Progenitor cell of endocrine pancreas (in vitro differentiated cells): ENCODE results near the gene TACC3. TPM values are rescaled to one million over a fixed set of nuclear protein-coding genes. Genes with fewer than 3 reads are reported as not detected.

Source experiments
- DNase-seq: peaks from one replicate; pipeline ENCODE4 v3.0.0; 2021; ENCODE audit warnings: low spot score; ENCODE audit not compliant: unreplicated experiment
- H3K27ac Mint-ChIP-seq: 2 replicates; pipeline ENCODE4 v1.8.0; 2021; ENCODE audit warnings: mild to moderate bottlenecking, moderate library complexity, mixed read lengths
- H3K27me3 Mint-ChIP-seq: 2 replicates; pipeline ENCODE4 v1.8.0; 2021; ENCODE audit warnings: mixed read lengths
- H3K36me3 Mint-ChIP-seq: 2 replicates; pipeline ENCODE4 v1.8.0; 2022; ENCODE audit warnings: mixed read lengths; ENCODE audit not compliant: insufficient read depth
- H3K4me1 Mint-ChIP-seq: 2 replicates; pipeline ENCODE4 v1.8.0; 2021; ENCODE audit warnings: low read depth, mixed read lengths
- H3K4me3 Mint-ChIP-seq: 2 replicates; pipeline ENCODE4 v1.8.0; 2021; ENCODE audit warnings: low read depth, mild to moderate bottlenecking, moderate library complexity, mixed read lengths
- H3K9me3 Mint-ChIP-seq: 2 replicates; pipeline ENCODE4 v1.8.0; 2021; ENCODE audit warnings: low read depth, mixed read lengths
- total RNA-seq: library from RNA; stranded (reverse); gene quantifications from 2 replicates; pipeline ENCODE4 v1.2.1, GENCODE V29; 2021
- TF ChIP-seq, protein P1 (sequence below): fragments of 200-600 bp; sonication (generic); IDR thresholded peaks from one replicate; pipeline ENCODE4 v1.5.0; 2021; ENCODE audit warnings: antibody characterized with exemption, mild to moderate bottlenecking; ENCODE audit not compliant: unreplicated experiment

TACC3 gene
- total RNA-seq, 1 donor from 2014 or later: 56.2 TPM

DNA sequence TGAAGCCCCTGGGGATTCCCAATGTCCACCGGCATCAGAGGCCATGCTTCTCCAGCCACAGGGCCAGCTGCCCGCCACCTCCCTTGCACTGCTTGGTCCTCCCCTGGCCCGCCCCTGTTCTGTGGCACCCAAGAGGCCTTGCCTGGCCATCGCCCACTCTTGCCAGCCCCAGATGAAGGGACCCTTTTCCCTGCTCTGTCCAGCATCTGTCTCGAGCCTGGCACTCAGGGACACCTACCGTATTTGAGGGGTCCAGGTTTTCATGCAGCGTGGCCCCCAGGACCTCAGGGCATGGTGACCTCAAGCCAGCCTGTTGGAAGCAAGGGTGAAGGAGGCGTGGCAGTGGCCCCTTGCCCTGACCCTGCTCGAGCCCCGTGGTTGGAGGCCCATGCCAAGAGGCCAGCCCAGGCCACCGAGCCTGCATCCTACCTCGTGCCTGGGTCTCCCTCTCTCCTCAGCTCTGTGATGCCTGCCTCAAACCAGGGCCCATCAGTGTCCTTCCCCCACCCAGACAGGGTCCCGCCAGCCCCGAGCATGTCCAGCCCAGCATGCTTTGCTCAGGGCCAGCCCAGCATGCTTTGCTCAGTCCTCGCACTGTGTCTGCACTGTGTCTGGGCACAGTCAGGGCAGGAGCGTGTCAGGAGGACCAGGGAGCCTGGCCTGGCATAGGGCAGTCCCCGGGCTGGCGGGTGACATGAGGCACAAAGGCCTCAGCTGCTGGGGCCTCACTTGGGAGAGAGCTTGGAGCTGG, 57.5 kb downstream of the TACC3 start:
- Mint-ChIP-seq H3K9me3 (no peaks in the 10 kb centered on the region), H3K4me1 (peaks cover 24% of the 10 kb centered on the region), H3K36me3 (no peaks in the 10 kb centered on the region), H3K27ac (peak overlapping the region; percentile 82), H3K27me3 (no peaks in the 10 kb centered on the region), H3K4me3 (no peak overlapping the region)
- DNase-seq: no peak
- TF ChIP-seq, protein P1, sequence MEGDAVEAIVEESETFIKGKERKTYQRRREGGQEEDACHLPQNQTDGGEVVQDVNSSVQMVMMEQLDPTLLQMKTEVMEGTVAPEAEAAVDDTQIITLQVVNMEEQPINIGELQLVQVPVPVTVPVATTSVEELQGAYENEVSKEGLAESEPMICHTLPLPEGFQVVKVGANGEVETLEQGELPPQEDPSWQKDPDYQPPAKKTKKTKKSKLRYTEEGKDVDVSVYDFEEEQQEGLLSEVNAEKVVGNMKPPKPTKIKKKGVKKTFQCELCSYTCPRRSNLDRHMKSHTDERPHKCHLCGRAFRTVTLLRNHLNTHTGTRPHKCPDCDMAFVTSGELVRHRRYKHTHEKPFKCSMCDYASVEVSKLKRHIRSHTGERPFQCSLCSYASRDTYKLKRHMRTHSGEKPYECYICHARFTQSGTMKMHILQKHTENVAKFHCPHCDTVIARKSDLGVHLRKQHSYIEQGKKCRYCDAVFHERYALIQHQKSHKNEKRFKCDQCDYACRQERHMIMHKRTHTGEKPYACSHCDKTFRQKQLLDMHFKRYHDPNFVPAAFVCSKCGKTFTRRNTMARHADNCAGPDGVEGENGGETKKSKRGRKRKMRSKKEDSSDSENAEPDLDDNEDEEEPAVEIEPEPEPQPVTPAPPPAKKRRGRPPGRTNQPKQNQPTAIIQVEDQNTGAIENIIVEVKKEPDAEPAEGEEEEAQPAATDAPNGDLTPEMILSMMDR: no peak

GRCh38 chr4:1779588-1780382, 58.5 kb downstream of the TACC3 start:
- H3K4me3 Mint-ChIP-seq: no peak overlapping the region
- H3K27me3 Mint-ChIP-seq: no peaks in the 10 kb centered on the region
- no peak for DNase-seq
- H3K9me3 Mint-ChIP-seq: no peaks in the 10 kb centered on the region
- TF ChIP-seq, protein P1: no peak
- peak overlapping the region; percentile 91 for H3K27ac Mint-ChIP-seq
- no peaks in the 10 kb centered on the region for H3K36me3 Mint-ChIP-seq
- peaks cover 24% of the 10 kb centered on the region for H3K4me1 Mint-ChIP-seq

- Mint-ChIP-seq H3K4me1 (peaks cover 26% of the 10 kb centered on the region), H3K27ac (peak overlapping the region; percentile 91), H3K4me3 (no peak overlapping the region), H3K36me3 (no peaks in the 10 kb centered on the region), H3K9me3 (no peaks in the 10 kb centered on the region), H3K27me3 (no peaks in the 10 kb centered on the region)
- TF ChIP-seq, protein P1: no peak
- DNase-seq: no peak
Observed at GRCh38 chr4:1780435-1780834, 59.1 kb downstream of the TACC3 start.

GRCh38 chr4:1783015-1783414, 61.7 kb downstream of the TACC3 start:
- Mint-ChIP-seq H3K27ac (no peak overlapping the region), H3K9me3 (no peaks in the 10 kb centered on the region), H3K4me1 (peaks cover 12% of the 10 kb centered on the region), H3K36me3 (no peaks in the 10 kb centered on the region), H3K27me3 (no peaks in the 10 kb centered on the region), H3K4me3 (no peak overlapping the region)
- DNase-seq: no peak
- TF ChIP-seq, protein P1: no peak

DNA sequence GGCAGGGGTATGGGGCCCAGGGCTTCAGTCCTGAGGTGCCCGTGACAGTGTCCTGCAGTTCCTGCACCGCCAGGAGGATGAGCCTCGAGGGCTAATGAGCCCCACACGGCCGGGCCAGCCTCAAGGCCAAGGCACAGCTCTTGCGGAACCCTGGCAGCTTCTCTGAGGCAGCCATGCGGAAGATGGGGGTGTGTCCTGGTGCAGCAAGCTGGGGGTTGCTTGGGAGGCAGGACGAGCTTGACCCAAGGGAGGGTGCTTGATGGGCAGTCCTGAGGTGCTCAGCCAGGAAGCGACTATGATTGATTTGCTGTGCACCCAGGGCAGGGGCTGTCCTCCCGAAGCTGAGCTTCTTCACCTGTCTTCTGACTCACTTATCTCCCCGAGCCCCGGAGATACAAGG, 62.6 kb downstream of the TACC3 start:
- no peak for DNase-seq
- H3K27ac Mint-ChIP-seq: no peak overlapping the region
- no peak overlapping the region for H3K4me3 Mint-ChIP-seq
- no peaks in the 10 kb centered on the region for H3K36me3 Mint-ChIP-seq
- H3K9me3 Mint-ChIP-seq: no peaks in the 10 kb centered on the region
- H3K27me3 Mint-ChIP-seq: no peaks in the 10 kb centered on the region
- TF ChIP-seq, protein P1: no peak
- H3K4me1 Mint-ChIP-seq: peaks cover 9% of the 10 kb centered on the region
